K562 (cell line): ENCODE results near the gene TENT5A.

Experiments
- BRF2 ChIP-seq: IDR thresholded peaks from 3 replicates; pipeline ENCODE4 v1.6.1; 2011; ENCODE audit warnings: borderline replicate concordance, mild to moderate bottlenecking; ENCODE audit not compliant: insufficient read length, insufficient read depth
- CBFB ChIP-seq: sonication (generic); formaldehyde crosslinking; IDR thresholded peaks from 2 replicates; pipeline ENCODE4 v1.4.0; 2020; ENCODE audit warnings: mild to moderate bottlenecking, missing genetic modification reagents
- CHD1 ChIP-seq: fragments of 200-600 bp; sonication (generic); IDR thresholded peaks from one replicate; pipeline ENCODE4 v1.6.1; 2012; ENCODE audit warnings: mild to moderate bottlenecking, moderate library complexity, low read length, inconsistent platforms
- E2F5 ChIP-seq: sonication (generic); formaldehyde crosslinking; IDR thresholded peaks from 2 replicates; pipeline ENCODE4 v1.8.0; 2022; ENCODE audit warnings: mild to moderate bottlenecking, missing genetic modification reagents
- EZH2 ChIP-seq: IDR thresholded peaks from 2 replicates; pipeline ENCODE4 v1.6.1; 2012; ENCODE audit warnings: low read depth, mild to moderate bottlenecking, inconsistent platforms, low read length, borderline replicate concordance
- HIVEP1 ChIP-seq: fragments of 250-450 bp; sonication (Bioruptor Pico); IDR thresholded peaks from 2 replicates; pipeline ENCODE4 v1.4.0; 2020; ENCODE audit warnings: mild to moderate bottlenecking
- NCOA1 ChIP-seq: fragments of 450-650 bp; IDR thresholded peaks from 2 replicates; pipeline ENCODE4 v1.6.1; 2016; ENCODE audit warnings: low read depth
- NR2C2 ChIP-seq, 2 experiments: fragments of 200-800 bp in 1 of 2; sonication (Bioruptor generic) in 1 of 2; sonication (generic) in 1 of 2; formaldehyde crosslinking in 1 of 2; IDR thresholded peaks; 2 replicates each; pipeline versions ENCODE4 v1.6.1 to v1.8.0; 2016 to 2022; ENCODE audit warnings: mild to moderate bottlenecking in 1 of 2, missing compliant biosample characterization in 1 of 2, missing genetic modification characterization in 1 of 2, missing genetic modification reagents in 1 of 2

GRCh38 chr6:81696524-81696923 lies 56.0 kb downstream of the TENT5A start:
- TF ChIP-seq BRF2, result no peak
- TF ChIP-seq HIVEP1, result no peak
- TF ChIP-seq NCOA1, result no peak
- TF ChIP-seq CHD1, result no peak
- no peak for TF ChIP-seq EZH2
- TF ChIP-seq E2F5 (CRISPR knock-in tag), result no peak
- no peak for TF ChIP-seq NR2C2 (CRISPR knock-in tag; IDR thresholded peaks at IDR 0.05)
- no peak for TF ChIP-seq NR2C2 (tag; IDR thresholded peaks at IDR 0.05)
- no peak for TF ChIP-seq CBFB (CRISPR knock-in tag)
